B cell (primary cell): Measurements from ENCODE around the gene SNAP47. TPM values are rescaled to one million over a fixed set of nuclear protein-coding genes. Genes with fewer than 3 reads are reported as not detected.

Source experiments
- ATAC-seq: fragments of 200-7000 bp; cut with Tn5 transposase; one replicate; pipeline ENCODE4 v1.10.0; 2021; ENCODE audit warnings: low read depth, mild to moderate bottlenecking, moderate number of reproducible peaks, moderate library complexity
- CTCF ChIA-PET: fragments of 350-600 bp; sonication (Branson Sonifier 250); formaldehyde crosslinking; loops from one replicate; lab custom pipeline; 2021; ENCODE audit warnings: antibody characterized with exemption, inconsistent platforms; lab: Charles Lee
- POLR2A ChIA-PET: fragments of 350-600 bp; sonication (Branson Sonifier 250); formaldehyde crosslinking; loops from one replicate; lab custom pipeline; 2021; ENCODE audit warnings: antibody characterized with exemption; lab: Charles Lee
- DNase-seq: peaks from one replicate; pipeline ENCODE4 v3.0.0; 2013
- H2AFZ ChIP-seq: 2 replicates; pipeline ENCODE4 v1.6.1; 2012; ENCODE audit warnings: mild to moderate bottlenecking, low read depth, low read length; ENCODE audit not compliant: insufficient read depth, poor library complexity, severe bottlenecking
- H3K27ac ChIP-seq, 2 donors: 1 replicate in 1 of 2; 2 replicates in 1 of 2; pipeline ENCODE4 v1.5.1; 2012 to 2013; ENCODE audit warnings: low read length in 2 of 2, mild to moderate bottlenecking in 2 of 2, moderate library complexity in 1 of 2
- H3K27me3 ChIP-seq, 4 experiments: fragments of 200-600 bp in 1 of 4; sonication (generic) in 1 of 4; replicated peaks in 1 of 4; 1 replicate in 2 of 4; 2 replicates in 2 of 4; pipeline versions ENCODE4 v1.6.1 to v1.7.0; 2013 to 2016; ENCODE audit warnings: low read length in 3 of 4, mild to moderate bottlenecking in 2 of 4, mixed read lengths in 1 of 4, moderate library complexity in 1 of 4; ENCODE audit not compliant: insufficient read depth in 4 of 4, control insufficient read depth in 3 of 4; ENCODE audit errors: control extremely low read depth in 1 of 4
- H3K36me3 ChIP-seq, 2 experiments: replicated peaks in 1 of 2; 1 replicate in 1 of 2; 2 replicates in 1 of 2; pipeline versions ENCODE4 v1.6.1 to v1.7.1; 2013; ENCODE audit warnings: low read length in 1 of 2; ENCODE audit not compliant: insufficient read depth in 2 of 2, control insufficient read depth in 1 of 2; ENCODE audit errors: control extremely low read depth in 1 of 2, extremely low read depth in 1 of 2
- H3K4me1 ChIP-seq, 2 donors: fragments of 200-600 bp in 1 of 2; sonication (generic) in 1 of 2; 1 replicate in 1 of 2; 2 replicates in 1 of 2; pipeline versions ENCODE4 v1.5.1 to v1.6.1; 2013 to 2017; ENCODE audit warnings: low read length in 2 of 2; ENCODE audit not compliant: control insufficient read depth in 2 of 2, insufficient read depth in 2 of 2
- H3K4me2 ChIP-seq: replicated peaks from 2 replicates; pipeline ENCODE3; 2012; ENCODE audit warnings: mild to moderate bottlenecking, low read depth, low read length; ENCODE audit not compliant: poor library complexity, severe bottlenecking
- H3K4me3 ChIP-seq, 5 experiments: fragments of 200-600 bp in 1 of 5; sonication (generic) in 1 of 5; 1 replicate in 3 of 5; 2 replicates in 2 of 5; pipeline versions ENCODE4 v1.5.1 to v1.7.0; 2011 to 2016; ENCODE audit warnings: low read length in 4 of 5, mild to moderate bottlenecking in 4 of 5, low read depth in 2 of 5, control low read depth in 1 of 5, moderate library complexity in 1 of 5; ENCODE audit not compliant: insufficient read depth in 1 of 5; ENCODE audit errors: control extremely low read depth in 1 of 5, extremely low read depth in 1 of 5
- H3K79me2 ChIP-seq: fragments of 200-600 bp; sonication (generic); one replicate; pipeline ENCODE4 v1.6.0; 2016; ENCODE audit warnings: low read length; ENCODE audit not compliant: control insufficient read depth, insufficient read depth
- H3K9ac ChIP-seq: fragments of 200-600 bp; sonication (generic); 2 replicates; pipeline ENCODE4 v1.6.1; 2017; ENCODE audit warnings: mild to moderate bottlenecking, low read length, moderate library complexity
- H3K9me3 ChIP-seq, 3 donors: one replicate each; pipeline versions ENCODE4 v1.6.1 to v1.7.1; 2013; ENCODE audit warnings: low read length in 2 of 3; ENCODE audit not compliant: control insufficient read depth in 2 of 3, insufficient read depth in 1 of 3; ENCODE audit errors: control extremely low read depth in 1 of 3
- H4K20me1 ChIP-seq: 2 replicates; pipeline ENCODE4 v1.6.0; 2012; ENCODE audit warnings: mild to moderate bottlenecking, low read length; ENCODE audit not compliant: insufficient read depth, control insufficient read depth, poor library complexity, severe bottlenecking
- H3K27ac Mint-ChIP-seq: one replicate; pipeline ENCODE4 v1.8.0; 2021; ENCODE audit warnings: mixed read lengths
- H3K27me3 Mint-ChIP-seq: one replicate; pipeline ENCODE4 v1.8.0; 2021; ENCODE audit warnings: mixed read lengths
- H3K4me1 Mint-ChIP-seq: one replicate; pipeline ENCODE4 v1.8.0; 2021; ENCODE audit warnings: mixed read lengths
- H3K4me3 Mint-ChIP-seq: one replicate; pipeline ENCODE4 v1.8.0; 2021; ENCODE audit warnings: mixed read lengths
- H3K9me3 Mint-ChIP-seq: one replicate; pipeline ENCODE4 v1.8.0; 2022; ENCODE audit warnings: mixed read lengths; ENCODE audit not compliant: insufficient read depth
- EZH2 ChIP-seq: IDR thresholded peaks from 2 replicates; pipeline ENCODE4 v1.6.1; 2012; ENCODE audit warnings: borderline replicate concordance, low read depth, mild to moderate bottlenecking, moderate library complexity, low read length; ENCODE audit not compliant: insufficient read depth, poor library complexity, severe bottlenecking
- WGBS: methylation state at CpG from one replicate; pipeline ENCODE4 v1.1.5; 2013; ENCODE audit warnings: missing lambda C conversion rate; ENCODE audit not compliant: insufficient coverage; 5-methylcytosine and 5-hydroxymethylcytosine counted together
- intact Hi-C: fragments of 100-400 bp; cut with micrococcal nuclease; formaldehyde crosslinking; loops from one replicate; pipeline ENCODE4 v1.10.0; 2022
- polyA plus RNA-seq: library from polyadenylated mRNA; depleted of rRNA; stranded (reverse); fragments of >200 nt; gene quantifications from 2 replicates; pipeline ENCODE4 v1.2.3, GENCODE V29; 2012
- total RNA-seq, 2 donors: library from RNA; stranded (reverse); fragments of 120-200 nt in 1 of 2; gene quantifications; 1 replicate in 1 of 2; 2 replicates in 1 of 2; pipeline versions ENCODE4 v1.2.3 to v1.2.4, GENCODE V29; 2013 to 2022
- TF ChIP-seq, protein P1 (sequence below): fragments of 200-600 bp; IDR thresholded peaks from one replicate; pipeline ENCODE4 v1.8.0; 2022; ENCODE audit warnings: antibody characterized with exemption, mild to moderate bottlenecking

The SNAP47 gene
- total and polyA plus RNA-seq, 2 donors (not counting 1 experiment from before 2014, with no cell fraction given), result 25.6 to 34.9 TPM

DNA sequence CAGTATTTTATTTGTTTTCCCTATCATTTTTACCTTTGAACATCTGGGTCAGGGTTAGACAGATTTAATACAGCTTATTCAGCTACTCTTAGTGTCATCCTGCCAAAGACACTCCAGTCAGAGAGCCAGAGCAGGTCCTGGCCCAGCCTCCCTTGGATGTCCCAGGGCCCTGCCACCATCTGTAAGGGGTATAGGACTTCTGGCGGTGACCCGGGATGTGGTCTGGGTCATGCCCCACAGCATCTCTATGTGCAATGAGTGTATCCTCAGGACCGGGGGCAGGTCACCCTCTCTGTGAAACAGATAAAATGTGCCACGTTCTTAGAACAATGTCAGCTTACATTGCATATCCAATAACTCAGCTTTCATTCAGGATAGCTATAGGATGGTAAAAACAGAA, 42.4 kb downstream of the SNAP47 start:
- POLR2A ChIA-PET, result no interaction called here
- no peaks in the 10 kb centered on the region for H3K9me3 ChIP-seq
- TF ChIP-seq, protein P1, sequence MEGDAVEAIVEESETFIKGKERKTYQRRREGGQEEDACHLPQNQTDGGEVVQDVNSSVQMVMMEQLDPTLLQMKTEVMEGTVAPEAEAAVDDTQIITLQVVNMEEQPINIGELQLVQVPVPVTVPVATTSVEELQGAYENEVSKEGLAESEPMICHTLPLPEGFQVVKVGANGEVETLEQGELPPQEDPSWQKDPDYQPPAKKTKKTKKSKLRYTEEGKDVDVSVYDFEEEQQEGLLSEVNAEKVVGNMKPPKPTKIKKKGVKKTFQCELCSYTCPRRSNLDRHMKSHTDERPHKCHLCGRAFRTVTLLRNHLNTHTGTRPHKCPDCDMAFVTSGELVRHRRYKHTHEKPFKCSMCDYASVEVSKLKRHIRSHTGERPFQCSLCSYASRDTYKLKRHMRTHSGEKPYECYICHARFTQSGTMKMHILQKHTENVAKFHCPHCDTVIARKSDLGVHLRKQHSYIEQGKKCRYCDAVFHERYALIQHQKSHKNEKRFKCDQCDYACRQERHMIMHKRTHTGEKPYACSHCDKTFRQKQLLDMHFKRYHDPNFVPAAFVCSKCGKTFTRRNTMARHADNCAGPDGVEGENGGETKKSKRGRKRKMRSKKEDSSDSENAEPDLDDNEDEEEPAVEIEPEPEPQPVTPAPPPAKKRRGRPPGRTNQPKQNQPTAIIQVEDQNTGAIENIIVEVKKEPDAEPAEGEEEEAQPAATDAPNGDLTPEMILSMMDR, result no peak
- no peak for TF ChIP-seq EZH2
- ATAC-seq (no peak), DNase-seq (no peak)
- H2AFZ ChIP-seq, result no peak overlapping the region
- no peak overlapping the region for H3K4me3 ChIP-seq
- H3K27ac ChIP-seq, result no peak overlapping the region
- H3K9ac ChIP-seq, result no peak overlapping the region
- Mint-ChIP-seq H3K27ac (no peak overlapping the region), H3K27me3 (no peaks in the 10 kb centered on the region), H3K4me3 (no peak overlapping the region), H3K4me1 (no peaks in the 10 kb centered on the region), H3K9me3 (no peaks in the 10 kb centered on the region)
- no peaks in the 10 kb centered on the region for H3K4me1 ChIP-seq
- no peaks in the 10 kb centered on the region for H3K27me3 ChIP-seq
- no peaks in the 10 kb centered on the region for H3K79me2 ChIP-seq
- peaks cover 0 to 28% of the 10 kb centered on the region in 2 experiments for H3K36me3 ChIP-seq
- CTCF ChIA-PET, result no interaction called here
- intact Hi-C loops, result no loop called here
- no CpG with 5 or more reads among the region's 4 CpGs for WGBS
- no peak overlapping the region for H3K4me2 ChIP-seq
- no peaks in the 10 kb centered on the region for H4K20me1 ChIP-seq

DNA sequence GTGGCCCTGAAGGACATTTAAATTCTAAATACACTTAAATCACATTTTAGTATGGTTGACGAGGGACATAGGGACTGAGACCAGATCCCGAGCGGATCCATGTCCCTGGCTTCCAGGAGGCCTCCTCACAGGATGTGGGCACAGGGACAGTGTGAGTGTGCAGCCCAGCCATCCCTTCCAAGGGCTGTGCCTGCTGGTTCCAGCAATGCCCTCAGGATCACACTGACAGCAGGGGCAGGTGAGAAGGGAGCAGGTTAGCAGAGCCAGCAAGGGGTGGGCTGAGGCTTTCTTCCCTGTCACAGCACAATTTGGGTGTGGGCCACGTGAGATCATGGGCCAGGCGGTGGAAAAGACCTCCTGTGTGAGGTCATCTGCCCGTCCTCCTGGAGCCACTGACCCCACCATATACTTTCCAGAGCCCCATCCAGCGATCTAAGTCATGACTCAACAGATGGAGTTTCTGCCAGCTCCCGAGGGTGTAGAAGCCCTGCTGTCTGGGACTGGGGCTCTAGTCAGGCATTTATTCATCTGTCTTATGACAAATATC, 43.2 kb downstream of the SNAP47 start:
- intact Hi-C loops, result no loop called here
- Histone ChIP-seq H3K36me3 (peaks cover 0 to 30% of the 10 kb centered on the region in 2 experiments), H3K27me3 (no peaks in the 10 kb centered on the region), H3K9me3 (no peaks in the 10 kb centered on the region), H3K9ac (no peak overlapping the region), H3K4me1 (no peaks in the 10 kb centered on the region), H3K4me2 (no peak overlapping the region), H3K79me2 (no peaks in the 10 kb centered on the region), H2AFZ (no peak overlapping the region), H4K20me1 (no peaks in the 10 kb centered on the region), H3K4me3 (no peak overlapping the region), H3K27ac (no peak overlapping the region)
- H3K27me3 Mint-ChIP-seq, result no peaks in the 10 kb centered on the region
- no peak for TF ChIP-seq EZH2
- TF ChIP-seq, protein P1, result no peak
- 96% methylated on average over 7 of the region's 8 CpGs for WGBS
- no peak overlapping the region for H3K27ac Mint-ChIP-seq
- no peak overlapping the region for H3K4me3 Mint-ChIP-seq
- ChIA-PET POLR2A (no interaction called here), CTCF (no interaction called here)
- DNase-seq, result no peak
- H3K4me1 Mint-ChIP-seq, result no peaks in the 10 kb centered on the region
- no peaks in the 10 kb centered on the region for H3K9me3 Mint-ChIP-seq
- no peak for ATAC-seq
